HCT116 (cell line): ENCODE data around the gene FOXP1. TPM values are rescaled to one million over a fixed set of nuclear protein-coding genes. Genes with fewer than 3 reads are reported as not detected.

ENCODE experiments used
- ATAC-seq: fragments of 200-7000 bp; cut with Tn5 transposase; 2 replicates; pipeline ENCODE4 v1.9.1; 2020; ENCODE audit warnings: mild to moderate bottlenecking, moderate library complexity
- BruUV-seq: library from RNA; stranded (reverse); fragments of 400-500 nt; replicated peaks from 2 replicates; lab custom pipeline; 2021; lab: Mats Ljungman, UMichigan
- CTCF ChIA-PET: fragments of 300-600 bp; sonication (Branson Sonifier 250); formaldehyde crosslinking; loops from one replicate; lab custom pipeline; 2021; ENCODE audit warnings: antibody characterized with exemption; lab: Charles Lee
- POLR2A ChIA-PET: fragments of 300-600, 350-600 bp; sonication (Branson Sonifier 250); formaldehyde crosslinking; loops from one replicate; lab custom pipeline; 2021; ENCODE audit warnings: antibody characterized with exemption; lab: Charles Lee
- RAD21 ChIA-PET, 2 experiments: fragments of 300-600 bp; sonication (Branson Sonifier 250); formaldehyde crosslinking; loops; one replicate each; lab custom pipeline; 2023; ENCODE audit warnings: low total read pairs in 2 of 2; ENCODE audit not compliant: uncharacterized antibody in 2 of 2, unreplicated experiment in 2 of 2, low non-redundant PET in 1 of 2; lab: Charles Lee
- DNase-seq: peaks from one replicate; pipeline ENCODE4 v3.0.0-alpha.2; 2010; ENCODE audit warnings: low read depth, low spot score
- H2AFZ ChIP-seq: fragments of 200-600 bp; shearing (Covaris generic), sonication (generic); 2 replicates; pipeline ENCODE4 v1.6.1; 2017; ENCODE audit warnings: low read depth, mixed run types, mixed read lengths, antibody characterized with exemption, low read length; ENCODE audit not compliant: poor library complexity, severe bottlenecking
- H3K27ac ChIP-seq: 2 replicates; pipeline ENCODE4 v1.5.1; 2012; ENCODE audit warnings: low read depth, low read length
- H3K27me3 ChIP-seq: fragments of 200-600 bp; sonication (generic); 2 replicates; pipeline ENCODE4 v1.6.1; 2016; ENCODE audit warnings: mixed run types, low read length, mixed read lengths; ENCODE audit not compliant: insufficient read depth
- H3K36me3 ChIP-seq, 2 experiments: fragments of 200-500 bp in 1 of 2; fragments of 200-600 bp in 1 of 2; sonication (Bioruptor generic) in 1 of 2; sonication (generic) in 1 of 2; 2 replicates each; pipeline versions ENCODE4 v1.5.1 to v1.6.1; 2014 to 2016; ENCODE audit warnings: low read length in 2 of 2, inconsistent platforms in 1 of 2, mixed read lengths in 1 of 2, mixed run types in 1 of 2; ENCODE audit not compliant: insufficient read depth in 2 of 2, control insufficient read depth in 1 of 2
- H3K4me1 ChIP-seq, 2 experiments: fragments of 200-600 bp in 1 of 2; sonication (generic) in 1 of 2; 2 replicates each; pipeline versions ENCODE4 v1.5.1 to v1.6.1; 2012 to 2017; ENCODE audit warnings: low read length in 2 of 2, inconsistent platforms in 1 of 2, mild to moderate bottlenecking in 1 of 2, mixed read lengths in 1 of 2, mixed run types in 1 of 2, moderate library complexity in 1 of 2; ENCODE audit not compliant: insufficient read depth in 2 of 2, control insufficient read depth in 1 of 2
- H3K4me2 ChIP-seq: fragments of 200-600 bp; sonication (generic); 2 replicates; pipeline ENCODE4 v1.6.1; 2017; ENCODE audit warnings: mixed run types, low read length, mixed read lengths
- H3K4me3 ChIP-seq, 2 experiments: fragments of 200-600 bp in 1 of 2; sonication (generic) in 1 of 2; replicated peaks in 1 of 2; 2 replicates each; pipeline ENCODE4 v1.5.1; 2011 to 2016; ENCODE audit warnings: low read length in 2 of 2, control low read depth in 1 of 2, low read depth in 1 of 2, mild to moderate bottlenecking in 1 of 2, mixed read lengths in 1 of 2, mixed run types in 1 of 2
- H3K79me2 ChIP-seq: fragments of 200-600 bp; sonication (generic); 2 replicates; pipeline ENCODE4 v1.6.1; 2017; ENCODE audit warnings: mild to moderate bottlenecking, mixed run types, low read length, moderate library complexity, mixed read lengths; ENCODE audit not compliant: insufficient read depth
- H3K9ac ChIP-seq: fragments of 200-600 bp; sonication (generic); 2 replicates; pipeline ENCODE4 v1.6.1; 2016; ENCODE audit warnings: low read length, mixed read lengths
- H3K9me2 ChIP-seq: fragments of 200-600 bp; sonication (generic), shearing (Covaris generic); 2 replicates; pipeline ENCODE4 v1.6.1; 2017; ENCODE audit warnings: mixed run types, mild to moderate bottlenecking, moderate library complexity; ENCODE audit not compliant: insufficient read depth
- H3K9me3 ChIP-seq, 2 experiments: fragments of 200-500 bp in 1 of 2; fragments of 200-600 bp in 1 of 2; sonication (Bioruptor generic) in 1 of 2; sonication (generic) in 1 of 2; 2 replicates each; pipeline ENCODE4 v1.6.1; 2014 to 2017; ENCODE audit warnings: low read length in 2 of 2, mixed read lengths in 2 of 2, inconsistent platforms in 1 of 2, low read depth in 1 of 2, mild to moderate bottlenecking in 1 of 2, mixed run types in 1 of 2, moderate library complexity in 1 of 2; ENCODE audit not compliant: control insufficient read depth in 1 of 2, insufficient read depth in 1 of 2
- H4K20me1 ChIP-seq: fragments of 200-600 bp; sonication (generic), shearing (Covaris generic); 2 replicates; pipeline ENCODE4 v1.6.1; 2017; ENCODE audit warnings: mixed run types, mild to moderate bottlenecking, moderate library complexity; ENCODE audit not compliant: insufficient read depth
- CEBPB ChIP-seq: IDR thresholded peaks from 2 replicates; pipeline ENCODE4 v1.6.1; 2012; ENCODE audit warnings: low read depth
- CTCF ChIP-seq, 3 experiments: fragments of 200-600 bp in 1 of 3; sonication (generic) in 1 of 3; IDR thresholded peaks in 2 of 3; conservative IDR thresholded peaks in 1 of 3; 2 replicates each; pipeline ENCODE4 v1.5.1; 2012 to 2017; ENCODE audit warnings: low read depth in 2 of 3, low read length in 2 of 3, antibody characterized with exemption in 1 of 3, borderline replicate concordance in 1 of 3, control low read depth in 1 of 3, mild to moderate bottlenecking in 1 of 3, mixed read lengths in 1 of 3, mixed run types in 1 of 3, moderate library complexity in 1 of 3; ENCODE audit not compliant: insufficient read depth in 1 of 3
- ELF1 ChIP-seq: IDR thresholded peaks from 2 replicates; pipeline ENCODE4 v1.6.1; 2012; ENCODE audit warnings: low read depth, borderline replicate concordance
- EZH2 ChIP-seq: fragments of 200-600 bp; sonication (generic); IDR thresholded peaks from 2 replicates; pipeline ENCODE4 v1.6.1; 2017; ENCODE audit warnings: antibody characterized with exemption, mixed run types
- FOSL1 ChIP-seq: IDR thresholded peaks from 2 replicates; pipeline ENCODE4 v1.6.1; 2012; ENCODE audit warnings: low read depth
- JUND ChIP-seq: IDR thresholded peaks from 2 replicates; pipeline ENCODE4 v1.6.1; 2012
- POLR2A ChIP-seq: IDR thresholded peaks from 2 replicates; pipeline ENCODE4 v1.7.0; 2011; ENCODE audit warnings: borderline replicate concordance; ENCODE audit not compliant: insufficient read depth, insufficient read length; ENCODE audit errors: extremely low read depth
- REST ChIP-seq: IDR thresholded peaks from 2 replicates; pipeline ENCODE4 v1.6.1; 2012; ENCODE audit warnings: low read depth
- YY1 ChIP-seq: IDR thresholded peaks from 2 replicates; pipeline ENCODE4 v1.6.1; 2011; ENCODE audit warnings: low read length, low read depth, moderate library complexity, mild to moderate bottlenecking; ENCODE audit not compliant: insufficient replicate concordance; ENCODE audit errors: extremely low read depth
- ZBTB33 ChIP-seq: IDR thresholded peaks from 2 replicates; pipeline ENCODE4 v1.6.1; 2011; ENCODE audit warnings: mild to moderate bottlenecking, low read length, moderate library complexity; ENCODE audit not compliant: insufficient replicate concordance; ENCODE audit errors: extremely low read depth
- intact Hi-C: fragments of 100-400 bp; cut with micrococcal nuclease; formaldehyde crosslinking; loops from 2 replicates; pipeline ENCODE4 v1.10.0; 2022
- total RNA-seq: library from RNA; stranded (reverse); gene quantifications from one replicate; pipeline ENCODE4 v1.2.1, GENCODE V29; 2021; ENCODE audit not compliant: unreplicated experiment

FOXP1 gene
- total RNA-seq, 1 experiment from 2014 or later = 11.4 TPM

- H3K36me3 ChIP-seq = no peaks in the 10 kb centered on the region
- no peaks in the 10 kb centered on the region for H4K20me1 ChIP-seq
- H3K4me3 ChIP-seq = no peak overlapping the region
- no peaks in the 10 kb centered on the region for H3K4me1 ChIP-seq
- ATAC-seq = no peak
- no peak overlapping the region for H3K27ac ChIP-seq
- H3K27me3 ChIP-seq = no peaks in the 10 kb centered on the region
- no TSS peak for BruUV-seq
- POLR2A ChIA-PET = no interaction called here
- no peak for DNase-seq
- no peak overlapping the region for H3K4me2 ChIP-seq
- no peaks in the 10 kb centered on the region for H3K9me2 ChIP-seq
- H3K79me2 ChIP-seq = no peaks in the 10 kb centered on the region
- no peaks in the 10 kb centered on the region for H3K9me3 ChIP-seq
- intact Hi-C loops = no loop called here
- H2AFZ ChIP-seq = no peak overlapping the region
- RAD21 ChIA-PET = no interaction called here
- no peak overlapping the region for H3K9ac ChIP-seq
- CTCF ChIA-PET = no interaction called here
- no peak for TF ChIP-seq ZBTB33
- TF ChIP-seq JUND = no peak
- TF ChIP-seq CTCF (IDR thresholded peaks at IDR 0.05 in 2 of 3, conservative IDR thresholded peaks at IDR 0.05 in 1 of 3; ENCODE audit: borderline replicate concordance in 1 of 3, insufficient read depth in 1 of 3, low read depth in 2 of 3, low read length in 2 of 3) = no peak
- TF ChIP-seq ELF1 = no peak
- TF ChIP-seq CEBPB = no peak
- TF ChIP-seq FOSL1 = no peak
- no peak for TF ChIP-seq REST
- no peak for TF ChIP-seq EZH2
- TF ChIP-seq YY1 = no peak
- TF ChIP-seq POLR2A = no peak
Measured at GRCh38 chr3:71140477-71140876, 443.1 kb downstream of the FOXP1 start.
